Nephron (organoid): ENCODE measurements around the gene POLDIP3.
A peak's percentile ranks its signal among the peaks of the same experiment; 100 is the strongest.

ENCODE experiments used
- H3K27ac Mint-ChIP-seq, 3 experiments: 2 replicates each; pipeline ENCODE4 v1.8.0; 2020; ENCODE audit warnings: mixed read lengths in 3 of 3, mild to moderate bottlenecking in 2 of 3, moderate library complexity in 1 of 3
- H3K27me3 Mint-ChIP-seq: 2 replicates; pipeline ENCODE4 v1.8.0; 2021; ENCODE audit warnings: low read depth, mild to moderate bottlenecking, moderate library complexity, mixed read lengths
- H3K36me3 Mint-ChIP-seq: 2 replicates; pipeline ENCODE4 v1.8.0; 2020; ENCODE audit warnings: low read depth, mixed read lengths
- H3K4me1 Mint-ChIP-seq: 2 replicates; pipeline ENCODE4 v1.8.0; 2020; ENCODE audit warnings: mixed read lengths
- H3K4me3 Mint-ChIP-seq, 3 experiments: 2 replicates each; pipeline ENCODE4 v1.8.0; 2020; ENCODE audit warnings: mild to moderate bottlenecking in 3 of 3, mixed read lengths in 3 of 3, moderate library complexity in 2 of 3
- H3K9me3 Mint-ChIP-seq: 2 replicates; pipeline ENCODE4 v1.8.0; 2020; ENCODE audit warnings: mixed read lengths
- TF ChIP-seq, protein P1 (sequence below), 3 experiments: fragments of 200-600 bp; sonication (generic); IDR thresholded peaks; one replicate each; pipeline ENCODE4 v1.5.0; 2021; ENCODE audit warnings: antibody characterized with exemption in 3 of 3; ENCODE audit not compliant: unreplicated experiment in 3 of 3

POLDIP3 gene

DNA sequence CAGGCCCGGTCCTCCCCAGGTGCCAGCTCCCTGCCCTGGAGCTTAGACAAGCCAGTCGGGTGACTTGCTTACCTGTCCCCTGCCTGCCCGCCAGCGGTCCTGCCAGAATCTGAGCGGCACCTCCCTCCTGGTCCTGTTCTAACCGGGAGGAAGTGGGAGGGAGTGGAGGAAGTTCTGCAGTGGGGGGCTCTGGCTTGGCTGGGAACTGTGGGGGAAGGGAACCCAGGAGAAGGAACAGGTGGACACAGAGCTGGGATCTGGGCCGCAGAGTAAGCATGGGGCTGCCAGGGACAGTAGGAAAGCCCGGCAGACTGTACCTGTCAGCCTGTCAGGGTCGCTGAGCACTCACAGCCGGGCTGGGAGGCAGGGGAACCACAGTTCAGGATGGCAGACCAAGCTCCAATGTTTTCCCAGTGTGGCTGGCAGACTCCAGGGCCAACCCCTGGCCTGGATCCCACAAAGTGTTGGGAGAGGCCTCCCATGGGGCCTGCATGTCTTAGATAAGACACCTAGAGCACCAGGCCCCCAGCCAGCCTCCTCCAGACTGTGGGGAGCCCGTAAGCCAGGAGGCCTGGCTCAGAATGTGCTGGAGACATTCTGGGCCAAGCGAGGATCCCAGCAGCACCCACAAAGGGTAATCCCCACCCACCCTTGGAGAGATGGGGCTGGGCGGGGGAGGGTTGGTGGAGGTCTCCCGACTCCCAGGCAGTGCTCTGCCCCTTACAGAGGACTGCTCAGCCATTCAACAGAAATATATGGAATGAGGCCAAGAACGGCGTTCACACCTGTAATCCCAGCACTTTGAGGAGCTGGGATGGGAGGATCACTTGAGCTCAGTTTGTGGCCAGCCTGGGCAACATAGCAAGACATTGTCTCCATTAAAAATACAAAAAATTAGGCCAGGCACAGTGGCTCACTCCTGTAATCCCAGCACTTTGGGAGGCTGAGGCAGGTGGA, 32.2 kb upstream of the POLDIP3 start:
- Mint-ChIP-seq H3K27me3 (no peaks in the 10 kb centered on the region), H3K27ac (peak overlapping the region in 2 of 3 experiments; percentile 54 to 96), H3K4me3 (peak overlapping the region; percentile 87 to 99 (median 97)), H3K36me3 (no peaks in the 10 kb centered on the region), H3K9me3 (no peaks in the 10 kb centered on the region), H3K4me1 (peaks cover 41% of the 10 kb centered on the region)
- TF ChIP-seq, protein P1, sequence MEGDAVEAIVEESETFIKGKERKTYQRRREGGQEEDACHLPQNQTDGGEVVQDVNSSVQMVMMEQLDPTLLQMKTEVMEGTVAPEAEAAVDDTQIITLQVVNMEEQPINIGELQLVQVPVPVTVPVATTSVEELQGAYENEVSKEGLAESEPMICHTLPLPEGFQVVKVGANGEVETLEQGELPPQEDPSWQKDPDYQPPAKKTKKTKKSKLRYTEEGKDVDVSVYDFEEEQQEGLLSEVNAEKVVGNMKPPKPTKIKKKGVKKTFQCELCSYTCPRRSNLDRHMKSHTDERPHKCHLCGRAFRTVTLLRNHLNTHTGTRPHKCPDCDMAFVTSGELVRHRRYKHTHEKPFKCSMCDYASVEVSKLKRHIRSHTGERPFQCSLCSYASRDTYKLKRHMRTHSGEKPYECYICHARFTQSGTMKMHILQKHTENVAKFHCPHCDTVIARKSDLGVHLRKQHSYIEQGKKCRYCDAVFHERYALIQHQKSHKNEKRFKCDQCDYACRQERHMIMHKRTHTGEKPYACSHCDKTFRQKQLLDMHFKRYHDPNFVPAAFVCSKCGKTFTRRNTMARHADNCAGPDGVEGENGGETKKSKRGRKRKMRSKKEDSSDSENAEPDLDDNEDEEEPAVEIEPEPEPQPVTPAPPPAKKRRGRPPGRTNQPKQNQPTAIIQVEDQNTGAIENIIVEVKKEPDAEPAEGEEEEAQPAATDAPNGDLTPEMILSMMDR (IDR thresholded peaks at IDR 0.05; ENCODE audit: unreplicated experiment in 3 of 3) = no peak

DNA sequence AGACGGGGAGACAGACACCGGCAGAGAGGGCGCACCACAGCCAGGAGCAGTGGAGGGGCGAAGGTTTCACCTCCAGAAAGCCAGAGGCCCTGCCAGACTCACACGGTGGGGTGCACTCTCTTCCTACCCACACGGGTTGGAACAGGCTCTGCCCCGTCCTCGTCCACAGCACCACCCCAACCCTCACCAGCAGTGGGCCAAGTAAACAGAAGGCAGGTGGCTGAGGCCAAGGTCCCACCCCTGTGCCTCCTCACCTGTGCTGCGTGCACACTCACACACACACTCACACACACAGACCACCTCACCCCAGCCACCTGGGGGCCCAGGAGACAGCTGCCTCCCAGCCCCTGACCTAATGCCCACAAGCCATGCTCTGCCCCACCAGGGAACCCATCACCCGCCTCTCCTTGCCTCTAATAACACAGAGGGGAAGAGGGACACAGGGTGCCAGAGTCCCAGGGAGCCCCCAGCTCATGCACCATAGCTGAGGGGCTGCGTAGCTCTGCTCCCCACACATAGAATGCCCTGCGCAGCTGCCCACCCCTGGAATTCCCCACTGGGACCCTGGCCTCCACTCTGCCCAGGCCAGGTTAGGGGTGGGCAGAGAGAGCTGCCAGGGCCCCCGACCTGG, 31.4 kb upstream of the POLDIP3 start:
- TF ChIP-seq, protein P1 (IDR thresholded peaks at IDR 0.05; ENCODE audit: unreplicated experiment in 3 of 3) = no peak
- no peaks in the 10 kb centered on the region for H3K9me3 Mint-ChIP-seq
- peak overlapping the region; percentile 82 to 96 (median 84) for H3K27ac Mint-ChIP-seq
- no peaks in the 10 kb centered on the region for H3K36me3 Mint-ChIP-seq
- H3K27me3 Mint-ChIP-seq = no peaks in the 10 kb centered on the region
- peaks cover 41% of the 10 kb centered on the region for H3K4me1 Mint-ChIP-seq
- peak overlapping the region; percentile 44 to 77 (median 76) for H3K4me3 Mint-ChIP-seq

DNA sequence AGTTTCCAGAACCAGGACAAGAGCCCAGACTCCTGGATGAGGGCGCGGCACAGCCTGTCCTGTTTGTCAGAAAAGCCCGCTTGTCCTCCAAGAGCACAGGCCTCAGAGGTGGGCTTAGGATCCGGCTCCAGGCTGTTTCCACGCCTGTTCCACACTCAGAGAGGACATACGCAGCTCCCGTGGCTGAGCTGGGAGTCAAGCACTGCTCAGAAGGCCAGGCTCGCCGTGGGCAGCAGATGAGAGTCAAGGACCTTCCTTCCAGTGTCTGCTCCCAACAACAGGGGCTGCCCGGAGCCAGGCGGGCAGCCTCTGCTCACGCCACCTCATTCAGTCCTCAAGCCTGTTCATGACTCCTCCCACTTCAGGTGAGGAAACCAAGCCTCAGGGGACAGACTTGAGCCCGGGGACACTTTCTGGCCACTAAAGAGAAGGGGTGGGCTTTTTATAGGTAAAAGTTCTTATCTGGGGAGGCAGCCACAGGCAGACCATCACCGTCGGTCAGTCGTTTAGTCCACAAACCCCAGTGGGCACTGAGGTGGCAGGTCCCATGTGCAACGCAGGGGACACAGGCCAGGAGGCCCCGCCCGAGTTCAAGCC, 30.8 kb upstream of the POLDIP3 start:
- Mint-ChIP-seq H3K4me1 (peaks cover 41% of the 10 kb centered on the region), H3K36me3 (no peaks in the 10 kb centered on the region), H3K9me3 (no peaks in the 10 kb centered on the region), H3K27me3 (no peaks in the 10 kb centered on the region), H3K4me3 (peak overlapping the region; percentile 44 to 77 (median 76)), H3K27ac (peak overlapping the region; percentile 82 to 96 (median 84))
- TF ChIP-seq, protein P1 (IDR thresholded peaks at IDR 0.05; ENCODE audit: unreplicated experiment in 3 of 3) = no peak

DNA sequence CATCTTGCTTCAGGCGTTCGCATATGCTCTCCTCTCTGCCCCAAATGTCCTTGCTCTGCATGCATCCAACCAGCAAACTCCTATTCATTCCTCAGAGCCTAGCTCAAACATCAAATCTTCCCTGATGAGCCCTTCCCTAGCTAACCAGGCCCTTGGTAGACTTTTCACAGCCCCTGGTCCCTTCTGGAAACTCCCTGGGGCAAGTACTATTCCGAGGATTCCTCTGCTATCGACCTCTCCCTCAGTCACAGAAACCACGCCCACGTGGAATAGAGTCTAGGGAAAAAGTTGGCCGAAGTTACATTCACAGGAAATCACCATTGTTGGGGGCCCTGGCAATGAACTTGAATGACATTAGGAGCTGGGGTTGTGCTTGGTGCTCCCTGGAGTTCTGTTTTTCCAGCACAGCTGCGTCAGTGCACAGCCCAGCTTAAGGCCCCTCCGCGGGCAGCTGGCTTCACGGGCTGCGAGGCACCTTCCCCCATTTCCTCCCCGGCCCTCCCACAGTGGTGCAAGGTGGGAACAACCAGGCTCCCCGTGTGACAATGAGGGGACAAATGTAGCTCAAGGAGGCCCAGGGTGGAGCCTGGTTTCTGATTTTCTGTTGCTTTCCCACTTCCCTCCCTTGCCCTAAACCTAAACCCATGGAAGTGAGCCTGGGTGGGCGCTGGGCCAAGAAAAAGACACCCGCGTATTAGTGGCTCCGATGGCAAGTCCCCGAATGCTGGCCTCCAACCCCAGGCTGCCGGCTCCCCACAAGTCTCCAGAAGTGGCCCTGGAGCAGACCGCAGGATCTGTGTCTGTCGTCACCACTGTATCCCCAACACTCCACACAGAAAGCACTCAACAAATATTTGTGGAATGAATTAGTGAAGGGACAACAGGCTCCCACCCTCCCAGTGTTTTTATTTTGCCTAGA, 30.0 kb upstream of the POLDIP3 start:
- Mint-ChIP-seq H3K9me3 (no peaks in the 10 kb centered on the region), H3K27me3 (no peaks in the 10 kb centered on the region), H3K4me1 (peaks cover 41% of the 10 kb centered on the region), H3K36me3 (no peaks in the 10 kb centered on the region), H3K4me3 (peak overlapping the region; percentile 44 to 77 (median 76)), H3K27ac (peak overlapping the region; percentile 82 to 96 (median 84))
- TF ChIP-seq, protein P1 (IDR thresholded peaks at IDR 0.05; ENCODE audit: unreplicated experiment in 3 of 3) = no peak

DNA sequence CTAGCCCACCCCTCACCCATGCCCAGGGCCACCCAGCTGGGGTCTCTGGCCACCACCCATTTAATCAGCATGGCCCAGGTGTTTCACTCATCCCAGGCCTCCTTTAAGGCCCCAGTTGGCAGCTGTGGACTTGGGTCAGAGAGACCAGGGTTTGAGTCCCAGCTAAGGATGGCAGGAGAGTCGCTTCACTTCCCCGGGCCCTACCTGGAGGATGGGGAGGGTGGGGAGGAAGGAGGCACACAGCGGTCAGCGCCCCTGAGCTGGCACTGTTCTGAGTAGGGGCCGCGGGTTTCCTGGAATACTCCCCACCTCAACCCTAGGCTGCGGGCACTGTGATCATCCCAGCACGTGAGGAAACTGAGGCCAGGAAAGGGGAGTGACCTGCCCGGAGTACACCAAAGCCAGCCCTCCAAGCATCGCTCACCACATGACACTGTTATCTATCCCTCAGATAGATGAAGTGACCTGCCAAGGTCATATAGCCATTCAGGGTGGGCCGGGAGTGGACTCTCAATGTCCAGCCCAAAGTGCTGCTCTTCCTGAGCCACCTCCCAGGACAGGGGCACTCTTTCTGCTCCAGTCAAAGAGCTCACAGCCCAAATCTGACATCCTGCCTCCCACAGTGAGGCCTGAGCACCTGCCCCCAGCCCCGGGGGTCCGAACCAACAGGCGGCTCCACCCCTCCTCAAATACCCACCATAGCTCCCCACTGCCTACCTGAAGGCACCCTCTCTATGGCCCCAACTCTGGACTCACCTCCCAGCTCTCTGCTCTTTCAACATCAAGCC, 29.1 kb upstream of the POLDIP3 start:
- TF ChIP-seq, protein P1 (IDR thresholded peaks at IDR 0.05; ENCODE audit: unreplicated experiment in 3 of 3) = no peak
- H3K36me3 Mint-ChIP-seq = no peaks in the 10 kb centered on the region

More for the DNA sequence above, 29.1 kb upstream of the POLDIP3 start:
- Mint-ChIP-seq H3K27me3 (no peaks in the 10 kb centered on the region), H3K4me1 (peaks cover 40% of the 10 kb centered on the region), H3K27ac (peak overlapping the region; percentile 79 to 84 (median 82)), H3K4me3 (peak overlapping the region in 2 of 3 experiments; percentile 34 to 44), H3K9me3 (no peaks in the 10 kb centered on the region)
